HUES64 (cell line): Measurements from ENCODE around the gene MAP1LC3A. TPM values are rescaled to one million over a fixed set of nuclear protein-coding genes. Genes with fewer than 3 reads are reported as not detected.
"Not testable (repeated sequence)": the region's sequence is repeated elsewhere in the genome, so short reads cannot be mapped to it uniquely, and the experiment has no call there.

Experiments
- H3K27ac ChIP-seq: 2 replicates; pipeline ENCODE4 v1.7.0; 2013; ENCODE audit warnings: low read depth, low read length, inconsistent platforms
- H3K27me3 ChIP-seq: 2 replicates; pipeline ENCODE4 v1.6.1; 2013; ENCODE audit warnings: mild to moderate bottlenecking, low read length; ENCODE audit not compliant: insufficient read depth
- H3K36me3 ChIP-seq: 2 replicates; pipeline ENCODE4 v1.6.1; 2013; ENCODE audit warnings: mild to moderate bottlenecking, low read length; ENCODE audit not compliant: insufficient read depth
- H3K4me1 ChIP-seq: 2 replicates; pipeline ENCODE4 v1.6.1; 2013; ENCODE audit warnings: mild to moderate bottlenecking, low read length, moderate library complexity; ENCODE audit not compliant: insufficient read depth
- H3K4me3 ChIP-seq: 2 replicates; pipeline ENCODE4 v1.5.1; 2013; ENCODE audit warnings: mild to moderate bottlenecking, low read length, moderate library complexity
- H3K9ac ChIP-seq: 2 replicates; pipeline ENCODE4 v1.6.1; 2013; ENCODE audit warnings: mild to moderate bottlenecking, low read depth, low read length
- H3K9me3 ChIP-seq: 2 replicates; pipeline ENCODE4 v1.6.1; 2013; ENCODE audit warnings: low read depth, low read length; ENCODE audit not compliant: insufficient read depth
- WGBS: fragments of 150-250, 120-280 bp; methylation state at CpG from one replicate; pipeline ENCODE4 v1.1.7; 2013; ENCODE audit warnings: missing lambda C conversion rate; 5-methylcytosine and 5-hydroxymethylcytosine counted together
- polyA plus RNA-seq, 2 experiments: library from polyadenylated mRNA; stranded (reverse); fragments of 50-300 nt; gene quantifications; one replicate each; pipeline ENCODE4 v1.2.3, GENCODE V29; 2013

MAP1LC3A gene
- polyA plus RNA-seq (2013, experiment 1 of 2) = 5.1 TPM
- polyA plus RNA-seq (2013, experiment 2 of 2) = 8.7 TPM

- H3K4me3 ChIP-seq = peak within 1 kb of the TSS; percentile 63
- peak within 1 kb of the TSS; percentile 72; the same call in 1 of the 2 replicates for H3K27ac ChIP-seq
- H3K4me1 ChIP-seq = no peaks in the 10 kb centered on the region
- no peaks in the 10 kb centered on the region for H3K9me3 ChIP-seq
- H3K9ac ChIP-seq = peak within 1 kb of the TSS; percentile 61
- WGBS = 2% methylated on average over 103 of the region's 103 CpGs
- H3K27me3 ChIP-seq = no peaks in the 10 kb centered on the region; the same call in 1 of the 2 replicates
- H3K36me3 ChIP-seq = no peaks in the 10 kb centered on the region
These were observed at the start of gene MAP1LC3A for GRCh38 chr20:34558320-34559218. MAP1LC3A (plus strand) TSS chr20:34558718; CDS start chr20:34558869, 151 bp downstream.

GRCh38 chr20:34510575-34510974, 47.9 kb upstream of the MAP1LC3A start:
- no peak overlapping the region for H3K4me3 ChIP-seq
- H3K4me1 ChIP-seq = 0 out of 2 replicates have a peak, but pooled peaks cover 5% of the 10 kb centered on the region
- H3K36me3 ChIP-seq = peaks cover 63% of the 10 kb centered on the region
- H3K9me3 ChIP-seq = no peaks in the 10 kb centered on the region
- H3K27ac ChIP-seq = no peak overlapping the region
- H3K27me3 ChIP-seq = no peaks in the 10 kb centered on the region
- 93% methylated on average over 1 of the region's 1 CpG for WGBS
- H3K9ac ChIP-seq = no peak overlapping the region

- H3K4me1 ChIP-seq = 0 out of 2 replicates have a peak, but pooled peaks cover 5% of the 10 kb centered on the region
- H3K9ac ChIP-seq = no peak overlapping the region
- no peak overlapping the region for H3K4me3 ChIP-seq
- WGBS = 95% methylated on average over 3 of the region's 3 CpGs
- no peak overlapping the region; the same call in 1 of the 2 replicates for H3K27ac ChIP-seq
- no peaks in the 10 kb centered on the region for H3K27me3 ChIP-seq
- H3K9me3 ChIP-seq = no peaks in the 10 kb centered on the region
- H3K36me3 ChIP-seq = peaks cover 49% of the 10 kb centered on the region
These were observed 46.6 kb upstream of the MAP1LC3A start for GRCh38 chr20:34511891-34512265.

GRCh38 chr20:34512266-34512954, 46.1 kb upstream of the MAP1LC3A start:
- Histone ChIP-seq H3K27me3 (no peaks in the 10 kb centered on the region), H3K4me1 (peaks cover 8% of the 10 kb centered on the region; the same call in 1 of the 2 replicates), H3K4me3 (no peak overlapping the region), H3K36me3 (peaks cover 44% of the 10 kb centered on the region), H3K9me3 (no peaks in the 10 kb centered on the region), H3K9ac (no peak overlapping the region), H3K27ac (no peak overlapping the region; the same call in 1 of the 2 replicates)
- 96% methylated on average over 4 of the region's 4 CpGs for WGBS

GRCh38 chr20:34512955-34513419, 45.5 kb upstream of the MAP1LC3A start:
- H3K36me3 ChIP-seq = peaks cover 38% of the 10 kb centered on the region
- no peak overlapping the region for H3K27ac ChIP-seq
- no peaks in the 10 kb centered on the region for H3K27me3 ChIP-seq
- H3K9ac ChIP-seq = no peak overlapping the region
- H3K9me3 ChIP-seq = no peaks in the 10 kb centered on the region
- H3K4me3 ChIP-seq = no peak overlapping the region
- peaks cover 9% of the 10 kb centered on the region; the same call in 1 of the 2 replicates for H3K4me1 ChIP-seq

GRCh38 chr20:34514034-34514433, 44.5 kb upstream of the MAP1LC3A start:
- not testable (repeated sequence) for H3K27me3 ChIP-seq, H3K9ac ChIP-seq, H3K4me1 ChIP-seq, H3K9me3 ChIP-seq, H3K4me3 ChIP-seq, H3K27ac ChIP-seq
- H3K36me3 ChIP-seq = peaks cover 29% of the 10 kb centered on the region
- 95% methylated on average over 17 of the region's 17 CpGs for WGBS

- H3K4me3 ChIP-seq = peak overlapping the region; percentile 95
- H3K36me3 ChIP-seq = peaks cover 27% of the 10 kb centered on the region
- peak overlapping the region; percentile 80 for H3K9ac ChIP-seq
- H3K4me1 ChIP-seq = peaks cover 9% of the 10 kb centered on the region; the same call in 1 of the 2 replicates
- H3K9me3 ChIP-seq = no peaks in the 10 kb centered on the region
- no peaks in the 10 kb centered on the region for H3K27me3 ChIP-seq
- WGBS = 30% methylated on average over 19 of the region's 19 CpGs
- H3K27ac ChIP-seq = peak overlapping the region; percentile 56; the same call in 1 of the 2 replicates
These were observed 43.5 kb upstream of the MAP1LC3A start for GRCh38 chr20:34514897-34515483.

- Histone ChIP-seq H3K9me3 (no peaks in the 10 kb centered on the region), H3K4me3 (peak overlapping the region; percentile 95), H3K27me3 (no peaks in the 10 kb centered on the region), H3K4me1 (peaks cover 9% of the 10 kb centered on the region; the same call in 1 of the 2 replicates), H3K27ac (peak overlapping the region; percentile 93), H3K36me3 (peaks cover 24% of the 10 kb centered on the region), H3K9ac (peak overlapping the region; percentile 80)
- 2% methylated on average over 36 of the region's 36 CpGs for WGBS
These were observed 42.9 kb upstream of the MAP1LC3A start for GRCh38 chr20:34515484-34516246.

GRCh38 chr20:34516247-34517113, 42.0 kb upstream of the MAP1LC3A start, which contains the start of gene DYNLRB1:
DYNLRB1 (plus strand) TSS chr20:34516422; CDS start chr20:34516459, 37 bp downstream.
- peaks cover 16% of the 10 kb centered on the region for H3K36me3 ChIP-seq
- H3K4me1 ChIP-seq = peaks cover 9% of the 10 kb centered on the region; the same call in 1 of the 2 replicates
- H3K27me3 ChIP-seq = no peaks in the 10 kb centered on the region
- peak within 1 kb of the TSS; percentile 93 for H3K27ac ChIP-seq
- peak within 1 kb of the TSS; percentile 95 for H3K4me3 ChIP-seq
- H3K9me3 ChIP-seq = no peaks in the 10 kb centered on the region
- under 1% methylated on average over 59 of the region's 59 CpGs for WGBS
- peak within 1 kb of the TSS; percentile 80 for H3K9ac ChIP-seq
